OCI-LY7 (cell line): Measurements from ENCODE around the gene FAM3D. TPM values are rescaled to one million over a fixed set of nuclear protein-coding genes. Genes with fewer than 3 reads are reported as not detected.

Source experiments
- BruUV-seq: library from RNA; stranded (reverse); fragments of 400-500 nt; replicated peaks from 2 replicates; lab custom pipeline; 2021; lab: Mats Ljungman, UMichigan
- CTCF ChIA-PET: fragments of 300-600 bp; sonication (Branson Sonifier 250); formaldehyde crosslinking; loops from one replicate; lab custom pipeline; 2022; ENCODE audit warnings: antibody characterized with exemption; ENCODE audit not compliant: unreplicated experiment; lab: Charles Lee
- POLR2A ChIA-PET: fragments of 300-600 bp; sonication (Branson Sonifier 250); formaldehyde crosslinking; loops from one replicate; lab custom pipeline; 2022; ENCODE audit warnings: antibody characterized with exemption; lab: Charles Lee
- DNase-seq: peaks from one replicate; pipeline ENCODE4 v3.0.0-alpha.2; 2015; ENCODE audit warnings: low spot score
- H2AFZ ChIP-seq: fragments of 200-600 bp; sonication (generic), shearing (Covaris generic); 2 replicates; pipeline ENCODE4 v1.6.1; 2014; ENCODE audit warnings: mild to moderate bottlenecking, antibody characterized with exemption, low read length, moderate library complexity
- H3K27ac ChIP-seq: fragments of 200-600 bp; sonication (generic); 2 replicates; pipeline ENCODE4 v1.5.1; 2014; ENCODE audit warnings: mixed run types, low read depth, mild to moderate bottlenecking, moderate library complexity, low read length, inconsistent platforms; ENCODE audit not compliant: poor library complexity, severe bottlenecking
- H3K36me3 ChIP-seq: fragments of 200-600 bp; sonication (generic); 2 replicates; pipeline ENCODE4 v1.6.1; 2014; ENCODE audit warnings: mild to moderate bottlenecking, antibody characterized with exemption, low read length, moderate library complexity, mixed read lengths; ENCODE audit not compliant: insufficient read depth
- H3K4me1 ChIP-seq: fragments of 200-600 bp; sonication (generic); 2 replicates; pipeline ENCODE4 v1.5.1; 2014; ENCODE audit warnings: mild to moderate bottlenecking, low read length; ENCODE audit not compliant: insufficient read depth, poor library complexity, severe bottlenecking
- H3K4me2 ChIP-seq: fragments of 200-600 bp; sonication (generic); 2 replicates; pipeline ENCODE4 v1.6.1; 2014; ENCODE audit warnings: mild to moderate bottlenecking, low read length
- H3K4me3 ChIP-seq: fragments of 200-600 bp; sonication (generic); 2 replicates; pipeline ENCODE4 v1.5.1; 2014; ENCODE audit warnings: mild to moderate bottlenecking, low read depth, low read length; ENCODE audit not compliant: poor library complexity, severe bottlenecking
- H3K79me2 ChIP-seq: fragments of 200-600 bp; sonication (generic); 2 replicates; pipeline ENCODE4 v1.6.1; 2016; ENCODE audit warnings: low read depth, mild to moderate bottlenecking, low read length, moderate library complexity, mixed read lengths; ENCODE audit not compliant: insufficient read depth
- H3K9me2 ChIP-seq: fragments of 200-600 bp; sonication (generic); 2 replicates; pipeline ENCODE4 v1.6.1; 2016; ENCODE audit warnings: mild to moderate bottlenecking, low read length, mixed read lengths; ENCODE audit not compliant: insufficient read depth
- H3K9me3 ChIP-seq: fragments of 200-600 bp; sonication (generic); 2 replicates; pipeline ENCODE4 v1.6.1; 2014; ENCODE audit warnings: mild to moderate bottlenecking, mixed run types, low read length, mixed read lengths
- H4K20me1 ChIP-seq: fragments of 200-600 bp; sonication (generic); 2 replicates; pipeline ENCODE4 v1.6.1; 2014; ENCODE audit warnings: mild to moderate bottlenecking, antibody characterized with exemption, low read length, moderate library complexity, mixed read lengths; ENCODE audit not compliant: insufficient read depth
- CTCF ChIP-seq: fragments of 200-600 bp; sonication (generic); conservative IDR thresholded peaks from 2 replicates; pipeline ENCODE4 v1.5.1; 2014; ENCODE audit warnings: mild to moderate bottlenecking, antibody characterized with exemption, low read length, moderate library complexity, mixed read lengths
- EZH2phosphoT487 ChIP-seq: fragments of 200-600 bp; sonication (generic); IDR thresholded peaks from 2 replicates; pipeline ENCODE4 v1.6.1; 2018; ENCODE audit warnings: low read depth, borderline replicate concordance, mild to moderate bottlenecking, mixed run types, antibody characterized with exemption, low read length, moderate library complexity, mixed read lengths
- intact Hi-C: fragments of 100-400 bp; cut with micrococcal nuclease; formaldehyde crosslinking; loops from one replicate; pipeline ENCODE4 v1.10.0; 2022; ENCODE audit not compliant: unreplicated experiment
- total RNA-seq, 2 experiments: library from RNA; depleted of rRNA in 1 of 2; stranded (reverse); fragments of >200 nt in 1 of 2; shearing (Covaris generic) in 1 of 2; gene quantifications; 2 replicates each; pipeline ENCODE4 v1.2.3, GENCODE V29; 2014 to 2022

FAM3D gene
- total RNA-seq, 2 experiments from 2014 or later = not detected

DNA sequence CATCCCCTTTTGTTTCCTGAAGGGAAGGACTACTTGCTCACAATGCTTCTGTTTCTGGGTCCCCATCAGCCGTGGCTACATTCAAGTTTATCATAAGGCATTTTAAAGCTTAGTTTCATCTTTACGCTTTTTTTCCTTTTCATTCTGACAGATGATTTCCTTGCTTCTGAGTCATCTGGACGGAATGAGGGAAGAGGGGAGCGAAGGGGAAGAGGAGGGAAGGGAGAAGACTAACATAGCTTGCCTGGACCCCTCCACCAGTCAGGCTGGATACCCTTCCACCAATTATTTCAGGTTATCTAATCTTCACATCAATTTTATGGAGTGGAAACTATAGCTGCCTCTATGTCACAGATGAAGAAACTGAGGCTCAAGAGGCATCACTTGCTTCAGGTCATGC, 27.6 kb downstream of the FAM3D start:
- Histone ChIP-seq H2AFZ (no peak overlapping the region), H3K36me3 (no peaks in the 10 kb centered on the region), H3K4me3 (no peak overlapping the region), H3K9me2 (no peaks in the 10 kb centered on the region), H3K27ac (no peak overlapping the region), H4K20me1 (no peaks in the 10 kb centered on the region), H3K4me1 (no peaks in the 10 kb centered on the region), H3K9me3 (no peaks in the 10 kb centered on the region), H3K79me2 (no peaks in the 10 kb centered on the region), H3K4me2 (no peak overlapping the region)
- CTCF ChIA-PET = no interaction called here
- BruUV-seq = no TSS peak
- intact Hi-C loops = loop anchor here (10.0 kb wide), 2 partner anchors 174 to 454 kb away; no protein-coding TSS in a partner anchor
- no peak for TF ChIP-seq EZH2phosphoT487
- no peak for TF ChIP-seq CTCF
- DNase-seq = no peak
- POLR2A ChIA-PET = interaction anchor here (1.2 kb wide), 1 partner anchor 64 kb away, joined by 3 read pairs; no protein-coding TSS in a partner anchor

- no TSS peak for BruUV-seq
- ChIA-PET CTCF (no interaction called here), POLR2A (interaction anchor here (1.2 kb wide), 1 partner anchor 64 kb away, joined by 3 read pairs; no protein-coding TSS in a partner anchor)
- H3K36me3 ChIP-seq = no peaks in the 10 kb centered on the region
- H3K9me2 ChIP-seq = no peaks in the 10 kb centered on the region
- intact Hi-C loops = loop anchor here (10.0 kb wide), 2 partner anchors 174 to 454 kb away; no protein-coding TSS in a partner anchor
- no peak for TF ChIP-seq CTCF
- TF ChIP-seq EZH2phosphoT487 = no peak
- no peaks in the 10 kb centered on the region for H4K20me1 ChIP-seq
- H3K4me3 ChIP-seq = no peak overlapping the region
- H3K4me2 ChIP-seq = no peak overlapping the region
- H3K4me1 ChIP-seq = no peaks in the 10 kb centered on the region
- no peak for DNase-seq
- H3K27ac ChIP-seq = no peak overlapping the region
- no peak overlapping the region for H2AFZ ChIP-seq
- H3K9me3 ChIP-seq = no peaks in the 10 kb centered on the region
- H3K79me2 ChIP-seq = no peaks in the 10 kb centered on the region
Measured at GRCh38 chr3:58638591-58638990, 28.0 kb downstream of the FAM3D start.

DNA sequence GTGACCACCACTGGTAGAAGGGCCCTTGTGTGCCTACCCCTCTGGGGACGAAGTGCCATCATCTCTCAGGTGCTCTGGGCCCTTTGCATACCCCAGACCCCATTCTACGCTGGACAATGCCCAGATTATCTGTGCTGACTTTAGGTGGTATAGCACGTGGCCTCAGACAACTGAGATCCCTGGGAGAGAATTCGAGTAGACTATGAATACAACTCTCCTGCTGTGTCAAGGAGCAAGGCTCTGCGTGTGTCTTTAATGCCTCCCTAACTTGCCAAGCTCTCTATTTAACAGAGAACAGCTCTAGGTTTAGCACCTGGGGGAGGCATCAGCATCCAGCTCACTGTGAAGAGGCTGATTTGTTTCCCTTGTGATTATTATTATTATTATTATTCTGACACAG, 29.1 kb downstream of the FAM3D start:
- H3K36me3 ChIP-seq = no peaks in the 10 kb centered on the region
- H3K79me2 ChIP-seq = no peaks in the 10 kb centered on the region
- ChIA-PET POLR2A (no interaction called here), CTCF (no interaction called here)
- H3K9me3 ChIP-seq = no peaks in the 10 kb centered on the region
- H3K4me2 ChIP-seq = no peak overlapping the region
- no peaks in the 10 kb centered on the region for H3K4me1 ChIP-seq
- DNase-seq = no peak
- BruUV-seq = no TSS peak
- no peak overlapping the region for H3K4me3 ChIP-seq
- intact Hi-C loops = loop anchor here (10.0 kb wide), 2 partner anchors 173 to 453 kb away; no protein-coding TSS in a partner anchor
- no peak overlapping the region for H3K27ac ChIP-seq
- TF ChIP-seq CTCF (no peak), EZH2phosphoT487 (no peak)
- H2AFZ ChIP-seq = no peak overlapping the region
- no peaks in the 10 kb centered on the region for H3K9me2 ChIP-seq
- no peaks in the 10 kb centered on the region for H4K20me1 ChIP-seq
